Cardiac septum (tissue), 1 donor: ENCODE results near the gene TBC1D8. TPM values are rescaled to one million over a fixed set of nuclear protein-coding genes. Genes with fewer than 3 reads are reported as not detected.

Experiments
- DNase-seq: peaks from one replicate; pipeline ENCODE4 v3.0.0-alpha.2; 2020; ENCODE audit warnings: low spot score
- intact Hi-C: fragments of 100-400 bp; cut with DNase I; formaldehyde crosslinking; loops from one replicate; pipeline ENCODE4 v1.14.0; 2022
- total RNA-seq: library from RNA; stranded (reverse); fragmentation: NEBNext Ultra II Directional; extraction: Animal tissue kit (Norgen Biotek cat#: 25700); gene quantifications from one replicate; pipeline ENCODE4 v1.2.1, GENCODE V29; 2021
- donor health status: DM: no; HTN: no; CAD: no.

The TBC1D8 gene
- total RNA-seq, 1 donor from 2014 or later = 52.3 TPM

DNA sequence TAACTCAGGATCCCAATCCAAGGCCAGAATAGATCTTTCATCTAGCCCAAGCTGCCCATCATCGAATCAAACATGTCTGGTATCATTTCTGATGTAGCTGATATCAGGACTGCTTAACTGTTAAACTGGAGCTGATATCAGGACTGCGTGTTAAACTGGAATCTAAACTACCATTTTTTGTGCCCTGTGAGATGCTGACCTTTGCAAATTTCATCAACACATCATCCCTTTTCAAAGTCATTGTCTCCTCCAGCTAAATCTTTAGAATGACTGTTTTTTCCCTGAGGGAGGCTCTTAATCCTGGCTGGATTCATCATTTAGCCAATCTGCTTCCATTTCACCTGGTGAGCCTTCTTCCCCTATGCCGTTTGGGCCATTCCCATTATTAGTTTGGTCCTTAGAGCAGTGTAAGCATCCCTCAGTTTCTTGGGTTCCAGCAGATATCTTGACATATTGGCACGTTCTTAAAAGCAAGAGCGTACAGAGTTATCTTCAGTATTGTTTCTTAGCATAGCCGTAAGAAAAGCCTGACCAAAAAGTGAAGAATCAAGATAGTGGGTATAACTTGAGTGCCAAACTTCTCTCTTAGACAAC, 136.8 kb downstream of the TBC1D8 start:
- intact Hi-C loops = loop anchor here (5.0 kb wide), 1 partner anchor 193 kb away; no protein-coding TSS in a partner anchor

DNA sequence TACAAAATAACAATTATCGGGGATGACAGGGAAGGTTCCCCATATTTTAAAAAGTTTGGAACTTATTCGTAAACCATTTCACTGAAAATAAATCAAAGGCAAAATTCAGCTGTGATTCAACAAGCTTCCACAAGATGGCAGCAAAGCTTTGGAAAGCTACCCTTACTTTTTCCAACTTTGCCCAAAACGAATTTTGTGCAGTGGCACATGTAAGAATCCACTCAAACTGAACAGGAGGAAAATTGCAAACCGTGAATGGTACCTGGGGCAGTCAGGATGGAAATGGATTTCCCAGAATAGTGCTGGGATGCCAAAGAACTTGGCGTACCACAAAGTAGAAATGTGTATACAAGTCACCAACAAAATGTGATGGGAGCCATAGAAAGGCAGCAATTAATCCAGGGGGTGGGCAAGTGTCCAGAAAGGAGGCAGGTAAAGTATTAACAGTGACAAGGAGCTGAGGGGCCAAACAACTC, 138.4 kb downstream of the TBC1D8 start:
- DNase-seq = no peak
- intact Hi-C loops = loop anchor here (1.0 to 5.0 kb wide), 2 partner anchors 140 to 195 kb away; no protein-coding TSS in a partner anchor

More for the DNA sequence above, 136.8 kb downstream of the TBC1D8 start:
- no peak for DNase-seq

DNA sequence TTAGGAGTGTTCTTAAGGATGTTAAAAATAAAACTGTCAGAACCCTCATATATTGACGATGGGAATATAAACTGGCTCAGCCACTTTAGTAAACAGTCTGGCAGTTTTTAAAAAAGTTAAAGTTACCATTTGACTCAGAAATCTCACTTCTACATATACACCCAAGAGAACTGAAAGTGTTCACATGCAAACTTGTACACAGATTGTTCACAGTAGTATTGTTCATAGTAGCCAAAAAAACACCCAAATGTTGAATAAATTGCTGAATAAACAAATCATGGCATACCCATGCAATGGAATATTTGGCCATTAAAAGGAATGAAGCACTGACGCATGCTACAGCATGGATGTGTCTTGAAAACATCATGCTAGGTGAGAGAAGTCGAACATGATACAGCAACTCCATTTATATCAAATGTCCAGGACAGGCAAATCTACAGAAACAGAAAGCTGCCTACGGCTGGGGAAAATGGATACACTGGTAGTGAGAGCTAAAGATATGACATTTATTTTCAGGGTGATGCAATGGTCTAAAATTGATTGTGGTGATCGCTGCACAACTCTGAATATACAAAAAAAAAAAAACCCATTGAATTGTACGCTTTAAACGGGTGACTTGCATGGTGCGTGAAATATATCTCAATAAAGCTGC, 139.0 kb downstream of the TBC1D8 start:
- intact Hi-C loops = loop anchor here (1.0 to 5.0 kb wide), 2 partner anchors 140 to 195 kb away; no protein-coding TSS in a partner anchor
- DNase-seq = no peak

DNA sequence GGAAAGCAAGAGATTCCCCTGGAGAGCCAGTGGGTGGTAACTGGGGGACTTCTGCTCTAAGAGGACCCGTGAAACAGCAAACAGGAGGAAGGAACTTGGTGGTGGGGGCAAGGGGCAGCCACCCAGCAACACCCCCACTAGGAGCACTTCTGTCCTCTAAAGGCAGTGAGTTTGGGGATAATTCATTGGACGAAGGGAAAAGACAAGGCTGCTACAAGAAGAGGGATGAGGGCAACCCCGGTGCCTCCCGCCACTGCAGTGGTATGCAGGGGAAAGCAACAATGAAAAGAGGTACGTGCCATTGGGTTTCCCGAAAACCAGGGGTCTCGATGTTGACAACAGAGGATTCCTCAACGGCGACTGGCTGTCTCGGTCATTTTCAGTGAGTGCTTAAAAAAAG, 140.0 kb downstream of the TBC1D8 start:
- intact Hi-C loops = loop anchor here (5.0 kb wide), 1 partner anchor 196 kb away; no protein-coding TSS in a partner anchor
- DNase-seq = no peak

DNA sequence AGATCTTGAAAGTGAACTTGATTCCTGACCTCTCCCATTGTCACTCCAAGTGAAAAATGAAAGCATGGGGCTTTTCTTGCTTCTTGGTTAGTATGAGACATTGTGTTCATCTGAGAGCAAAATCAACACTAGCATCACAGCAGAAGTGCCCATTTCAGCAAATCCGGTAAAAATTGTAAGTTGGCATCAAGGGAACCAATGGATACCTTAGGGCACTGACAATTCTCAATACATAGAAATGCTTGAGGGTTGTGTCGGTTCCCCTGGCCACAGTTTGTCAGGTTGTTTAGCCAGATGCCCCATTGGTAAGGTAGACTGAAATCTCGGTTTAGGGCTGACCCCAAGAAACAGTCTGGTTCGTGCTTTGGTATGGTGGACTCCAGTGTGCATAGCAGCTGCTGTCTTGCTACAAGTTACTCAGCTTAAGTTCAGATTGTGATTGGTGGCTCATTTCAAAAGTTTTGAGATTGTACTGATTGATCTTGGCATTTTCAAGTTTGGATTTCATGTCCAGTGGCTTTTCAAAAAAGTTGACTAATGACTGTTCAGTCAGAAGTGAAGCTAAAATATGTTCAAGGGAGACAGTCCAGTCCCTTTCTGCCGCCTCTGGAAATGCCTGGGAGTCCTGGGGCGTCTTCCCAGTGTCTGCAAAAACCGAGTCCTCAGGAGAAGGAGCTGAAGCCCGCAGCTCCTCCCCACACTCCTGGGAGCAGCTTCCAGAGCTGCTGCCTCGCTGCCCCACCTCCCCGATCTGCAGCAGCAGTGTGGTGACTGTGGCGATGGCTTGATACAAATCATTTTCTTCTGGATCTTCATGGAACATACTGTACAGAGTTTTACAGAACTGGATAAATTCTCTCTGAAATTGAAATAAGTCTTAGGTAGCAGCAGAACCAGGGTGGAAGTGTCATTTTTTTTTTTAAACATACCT, 143.5 kb downstream of the TBC1D8 start:
- intact Hi-C loops = no loop called here
- DNase-seq = no peak

DNA sequence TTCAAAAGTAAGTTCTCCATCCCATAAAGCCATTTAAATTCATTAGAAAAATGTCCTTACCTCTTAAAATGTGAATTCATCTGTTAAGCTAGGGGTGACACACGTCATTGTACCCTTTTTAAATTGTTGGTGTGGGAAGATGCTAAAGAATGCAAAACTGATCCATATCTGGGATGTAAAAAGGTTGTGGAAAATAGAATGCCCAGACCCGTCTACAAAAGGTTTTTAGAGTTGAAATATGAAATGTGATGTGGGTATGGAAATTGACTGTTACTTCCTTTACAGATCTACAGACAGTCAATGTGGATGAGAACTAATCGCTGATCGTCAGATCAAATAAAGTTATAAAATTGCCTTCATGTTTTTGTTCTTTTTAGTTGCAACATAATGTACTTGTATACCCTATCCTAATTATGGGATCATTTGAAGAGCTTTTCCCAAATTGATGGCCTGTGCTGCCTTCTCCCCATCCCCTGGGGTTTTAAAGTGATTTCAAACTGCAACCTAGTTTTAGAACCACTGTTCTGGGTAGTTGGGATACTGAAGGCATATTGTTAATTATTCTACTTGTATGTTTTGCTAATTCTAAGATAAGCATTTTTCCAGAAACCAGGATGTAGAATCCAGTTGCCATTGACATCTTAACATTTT, 145.0 kb downstream of the TBC1D8 start:
- intact Hi-C loops = no loop called here
- no peak for DNase-seq

DNA sequence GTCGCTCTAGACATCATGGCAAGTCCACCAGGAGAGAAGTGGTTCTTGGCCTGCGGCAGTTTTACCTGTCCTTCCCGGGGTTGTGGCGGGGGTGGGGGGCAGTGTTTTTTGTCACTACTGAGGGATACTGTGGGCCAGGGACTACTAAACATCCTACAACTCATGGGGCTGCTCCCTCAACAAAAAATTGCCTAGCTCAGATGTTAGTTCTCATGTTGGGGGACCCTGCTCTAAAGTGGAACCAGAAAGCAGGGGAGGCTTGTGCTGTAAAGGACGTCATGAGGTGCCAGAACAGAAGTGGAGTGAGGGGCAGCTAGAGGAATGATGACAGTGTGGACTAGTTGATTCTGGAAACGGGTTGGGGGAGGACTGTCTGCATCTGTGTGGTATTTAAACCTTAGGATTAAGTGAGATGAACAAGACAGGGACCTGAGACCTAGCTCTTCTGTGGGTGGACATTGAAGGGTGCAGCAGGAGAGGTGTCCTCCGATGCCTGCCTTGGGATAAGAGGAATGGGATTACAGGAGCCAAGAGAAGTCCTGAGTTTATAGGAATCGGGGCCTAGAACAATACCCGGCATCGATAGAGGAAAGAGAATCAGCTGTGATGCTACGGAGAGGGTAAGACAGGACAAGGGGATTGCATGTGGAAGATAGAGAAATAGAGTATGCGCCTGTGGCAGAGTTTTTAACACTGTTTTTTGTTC, 146.4 kb downstream of the TBC1D8 start:
- intact Hi-C loops = no loop called here
- no peak for DNase-seq

DNA sequence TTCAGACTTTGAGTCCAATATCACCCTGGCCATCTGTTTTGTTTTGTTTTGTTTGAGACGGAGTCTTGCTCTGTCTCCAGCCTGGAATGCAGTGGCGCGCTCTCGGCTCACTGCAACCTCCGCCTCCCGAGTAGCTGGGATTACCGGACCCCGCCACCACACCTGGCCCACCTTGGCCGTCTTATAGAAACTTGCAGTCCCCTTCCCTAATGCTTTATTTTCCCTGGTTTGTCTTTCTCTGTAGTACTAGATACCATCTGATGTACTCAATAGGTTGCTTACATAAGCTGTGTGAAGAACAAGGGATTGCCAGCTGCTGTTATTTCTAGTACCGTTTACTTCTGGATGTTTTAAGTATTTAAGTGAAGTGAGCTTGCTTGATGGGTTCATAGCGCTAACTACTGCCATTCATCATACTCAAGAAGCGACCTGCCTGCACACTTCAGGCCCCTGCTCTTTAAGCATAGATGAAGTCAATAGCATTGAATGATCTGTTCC, 147.9 kb downstream of the TBC1D8 start:
- DNase-seq = no peak
- intact Hi-C loops = loop anchor here (2.0 kb wide), 1 partner anchor 149 kb away; no protein-coding TSS in a partner anchor

DNA sequence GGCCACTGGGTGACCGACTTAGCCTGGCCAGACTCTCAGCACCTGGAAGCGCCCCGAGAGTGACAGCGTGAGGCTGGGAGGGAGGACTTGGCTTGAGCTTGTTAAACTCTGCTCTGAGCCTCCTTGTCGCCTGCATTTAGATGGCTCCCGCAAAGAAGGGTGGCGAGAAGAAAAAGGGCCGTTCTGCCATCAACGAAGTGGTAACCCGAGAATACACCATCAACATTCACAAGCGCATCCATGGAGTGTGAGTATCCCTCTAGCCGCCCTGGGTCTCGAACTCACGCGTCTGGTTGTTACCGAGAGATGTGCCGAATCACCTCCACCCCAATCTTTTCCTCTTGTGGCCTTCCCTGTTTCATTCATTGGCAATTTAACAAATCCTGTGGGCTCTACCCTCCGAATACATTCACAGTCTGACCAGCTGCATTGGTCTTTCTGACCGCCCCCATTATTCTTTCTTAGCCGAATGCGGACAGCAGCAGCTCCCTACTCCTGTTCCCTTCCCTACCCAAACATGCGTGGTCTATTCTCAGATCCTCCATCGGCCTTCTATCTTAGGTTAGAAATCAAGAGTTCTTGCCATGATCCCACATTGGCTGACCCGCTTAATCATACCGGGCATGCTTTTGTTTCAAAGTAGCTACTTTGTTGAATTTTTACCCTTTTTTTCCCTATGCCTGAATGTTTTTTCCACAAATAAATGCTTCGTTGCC, 148.5 kb downstream of the TBC1D8 start:
- no peak for DNase-seq
- intact Hi-C loops = loop anchor here (2.0 kb wide), 1 partner anchor 150 kb away; no protein-coding TSS in a partner anchor

DNA sequence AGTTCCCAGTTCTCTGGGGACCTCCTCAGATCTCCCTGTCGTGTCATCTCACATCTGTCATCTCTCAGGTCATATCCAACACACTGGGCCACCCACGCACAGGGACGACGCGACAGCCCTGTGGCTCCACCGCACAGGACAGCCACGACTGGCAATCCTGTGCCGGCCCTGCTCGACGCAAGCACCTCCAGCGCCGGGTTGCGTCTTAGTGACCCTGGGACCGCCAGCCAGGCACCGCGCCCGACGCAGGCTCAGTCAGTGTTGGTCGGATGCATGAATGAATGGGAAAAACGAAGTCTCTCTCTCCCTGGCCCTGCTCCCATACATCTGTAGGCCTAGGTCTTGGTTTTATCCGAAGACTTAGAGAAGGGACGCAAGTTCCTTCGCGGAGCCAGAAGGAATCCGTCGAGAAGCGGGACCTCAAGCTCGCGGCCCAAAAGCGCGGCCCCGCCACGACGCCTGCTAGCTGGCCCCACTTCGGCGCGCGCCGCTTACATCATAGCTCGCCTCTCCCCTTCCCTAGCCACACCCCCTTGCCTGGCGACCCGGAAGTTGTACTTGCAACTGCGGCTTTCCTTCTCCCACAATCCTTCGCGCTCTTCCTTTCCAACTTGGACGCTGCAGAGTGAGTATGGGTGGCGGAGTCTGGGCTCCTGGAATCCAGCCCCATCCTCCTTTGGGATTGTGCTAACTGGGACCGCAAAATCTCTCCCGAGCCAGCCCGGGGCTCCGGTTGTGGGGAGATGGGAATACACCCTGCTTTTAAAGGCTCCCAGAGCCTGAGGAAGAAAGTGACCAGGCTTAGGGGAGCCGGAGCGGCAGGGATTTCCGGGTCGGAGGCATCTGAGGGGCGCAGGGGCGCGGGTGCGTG, 149.3 kb downstream of the TBC1D8 start, which contains the start of gene RPL31:
Gene RPL31, plus strand, starts transcription at position 599 of the 871 bp plus-strand sequence. CDS start 413 bp downstream, outside the sequence.
- intact Hi-C loops = loop anchor here (2.0 kb wide), 1 partner anchor 151 kb away; no protein-coding TSS in a partner anchor
- DNase-seq = peak; percentile 98

DNA sequence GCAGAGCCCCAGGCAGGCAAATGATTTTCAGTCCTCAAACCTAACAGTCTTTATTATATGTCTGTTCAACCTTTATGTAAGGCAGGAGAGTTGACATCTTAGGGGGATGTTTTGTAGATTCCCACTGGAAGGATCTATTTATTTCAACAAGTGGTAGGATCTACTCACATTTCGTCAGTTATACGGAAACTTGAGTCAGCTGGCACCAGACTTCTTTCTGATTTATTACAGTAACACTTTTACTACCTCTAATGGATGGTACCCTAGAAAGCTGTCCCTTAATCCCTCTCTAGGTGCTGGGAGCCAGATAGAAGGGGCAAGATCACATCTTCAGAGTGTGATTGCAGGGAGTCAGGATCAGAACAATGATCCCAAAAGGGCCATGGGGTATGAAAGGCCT, 151.2 kb downstream of the TBC1D8 start:
- no peak for DNase-seq
- intact Hi-C loops = no loop called here

DNA sequence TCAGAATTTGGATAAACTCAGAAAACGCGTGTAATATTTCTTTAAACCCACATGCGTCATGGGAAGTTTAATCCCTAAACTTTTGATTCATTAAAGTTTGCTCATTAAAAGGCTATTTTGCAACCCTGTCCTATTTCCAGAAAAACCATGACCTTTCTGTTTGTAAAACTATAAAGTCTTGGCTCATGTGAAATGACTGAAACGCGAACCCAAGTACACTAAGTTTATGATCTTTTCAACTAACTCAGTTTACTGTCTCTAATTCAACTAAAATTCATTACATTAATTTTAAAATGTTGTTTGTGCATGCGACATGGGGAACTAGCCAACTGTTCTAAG, 153.0 kb downstream of the TBC1D8 start:
- DNase-seq = no peak
- intact Hi-C loops = no loop called here

DNA sequence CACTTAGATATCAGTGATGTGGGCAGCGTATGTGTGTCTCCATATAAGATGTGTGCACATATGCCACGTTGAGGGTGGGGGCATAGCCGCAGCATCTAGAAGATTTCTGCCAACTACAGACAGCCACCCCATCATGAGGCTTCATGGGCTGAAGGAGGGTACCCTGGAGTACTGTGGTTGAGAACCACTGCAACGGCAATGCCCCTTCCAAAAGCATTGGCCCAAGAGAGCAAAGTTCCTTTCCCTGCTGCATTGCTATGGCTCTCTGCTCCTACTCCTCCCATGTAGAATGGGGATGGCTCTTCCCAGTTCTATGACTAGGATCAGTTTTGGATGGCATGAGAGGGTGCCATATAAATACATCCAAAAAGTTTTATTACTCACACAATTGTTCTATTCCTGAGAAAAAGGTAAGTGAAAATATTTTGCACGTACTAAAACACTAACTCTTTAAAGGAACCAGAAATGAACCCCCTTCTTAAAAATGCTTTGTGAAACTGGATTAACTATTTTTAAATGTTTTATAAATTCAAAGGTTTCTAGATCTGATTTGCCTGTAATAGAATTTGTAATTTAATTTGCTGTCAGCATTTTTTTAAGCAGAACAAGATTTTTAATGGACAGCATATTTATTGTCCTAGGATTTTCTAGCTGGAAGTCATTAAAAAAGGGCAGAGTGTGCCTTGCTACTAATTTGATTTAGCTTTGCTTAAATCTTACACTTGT, 153.5 kb downstream of the TBC1D8 start:
- no peak for DNase-seq
- intact Hi-C loops = no loop called here

DNA sequence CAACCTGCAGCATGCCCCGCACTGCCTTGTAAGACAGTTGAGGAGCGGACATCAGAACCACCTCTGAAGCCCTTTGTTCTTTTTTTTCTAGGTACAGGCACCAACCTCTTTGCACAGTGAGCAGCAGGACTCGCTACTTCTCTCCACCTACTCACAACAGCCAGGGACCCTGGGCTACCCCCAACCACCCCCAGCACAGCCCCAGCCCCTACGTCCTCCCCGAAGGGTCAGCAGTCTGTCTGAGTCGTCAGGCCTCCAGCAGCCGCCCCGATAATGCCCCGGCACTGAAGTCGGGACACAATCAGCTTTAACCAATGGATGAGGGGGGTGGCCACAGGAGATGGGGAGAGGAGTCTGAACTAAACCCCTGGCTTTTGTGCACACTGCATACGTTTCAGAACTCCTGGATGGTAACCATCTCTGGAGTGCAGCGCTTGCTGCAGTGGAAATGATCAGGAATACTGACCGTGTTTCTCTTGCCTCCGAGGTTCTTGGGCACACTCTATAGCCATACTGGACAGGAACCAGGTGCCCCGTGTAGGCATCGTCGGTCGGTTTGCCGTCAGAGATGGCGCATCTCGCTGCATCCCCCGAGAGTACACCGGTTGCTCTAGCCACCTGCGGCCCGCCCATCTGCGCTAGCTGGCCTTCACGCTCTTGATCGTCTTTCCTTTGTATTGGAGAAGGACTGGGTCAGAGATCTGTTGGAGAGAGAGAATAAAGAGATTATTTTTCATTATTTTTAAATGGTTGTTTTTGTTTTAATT, 155.7 kb downstream of the TBC1D8 start:
- intact Hi-C loops = no loop called here
- DNase-seq = no peak

DNA sequence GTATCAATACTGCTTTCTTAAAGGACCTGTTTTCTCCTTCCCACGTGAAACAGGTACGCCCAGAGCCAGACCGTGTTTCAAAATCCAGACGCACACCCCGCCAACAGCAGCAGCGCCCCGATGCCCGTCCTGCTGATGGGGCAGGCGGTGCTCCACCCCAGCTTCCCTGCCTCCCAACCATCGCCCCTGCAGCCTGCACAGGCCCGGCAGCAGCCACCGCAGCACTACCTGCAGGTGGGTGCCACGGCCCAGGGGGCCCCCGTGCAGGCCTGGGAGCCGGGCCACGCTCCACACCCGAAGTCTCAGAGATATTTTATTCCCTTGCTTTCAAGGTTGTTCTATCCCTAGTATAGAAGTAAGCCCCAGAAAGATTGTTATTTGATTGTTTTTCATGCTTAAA, 157.9 kb downstream of the TBC1D8 start:
- intact Hi-C loops = no loop called here
- no peak for DNase-seq

DNA sequence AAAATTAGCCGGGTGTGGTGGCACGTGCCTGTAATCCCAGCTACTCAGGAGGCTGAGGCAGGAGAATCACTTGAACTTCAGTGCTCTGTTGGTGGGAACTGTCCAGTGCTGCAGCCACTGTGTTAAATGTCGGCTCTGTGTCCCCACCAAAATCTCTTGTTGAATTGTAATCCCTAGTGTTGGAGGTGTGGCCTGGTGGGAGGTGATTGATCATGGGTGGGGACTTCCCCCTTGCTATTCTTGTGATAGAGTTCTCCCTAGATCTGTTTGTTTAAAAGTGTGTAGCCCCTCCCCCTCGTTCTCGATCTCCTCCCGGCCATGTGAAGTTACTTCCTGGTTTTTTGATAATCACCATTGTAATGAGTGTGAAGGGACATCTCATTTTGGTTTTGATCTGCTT, 158.9 kb downstream of the TBC1D8 start:
- intact Hi-C loops = no loop called here
- DNase-seq = no peak
